Gastroesophageal sphincter (tissue), 4 donors: ENCODE results near the gene DRD4. TPM values are rescaled to one million over a fixed set of nuclear protein-coding genes. Genes with fewer than 3 reads are reported as not detected.

Experiments used
- ATAC-seq: fragments of 150-250 bp; one replicate; pipeline ENCODE4 v1.9.1; 2016; ENCODE audit warnings: mild to moderate bottlenecking, moderate library complexity
- H3K27ac ChIP-seq, 4 donors: fragments of 200-600 bp; sonication (generic) in 3 of 4; 1 replicate in 3 of 4; 2 replicates in 1 of 4; pipeline ENCODE4 v1.5.1; 2016 to 2019
- H3K27me3 ChIP-seq: fragments of 200-600 bp; sonication (generic); one replicate; pipeline ENCODE4 v1.5.1; 2019
- H3K36me3 ChIP-seq, 2 donors: fragments of 200-600 bp; sonication (generic); one replicate each; pipeline ENCODE4 v1.5.1; 2019; ENCODE audit warnings: control low read depth in 1 of 2
- H3K4me1 ChIP-seq, 3 donors: fragments of 200-600 bp; sonication (generic); 1 replicate in 2 of 3; 2 replicates in 1 of 3; pipeline ENCODE4 v1.5.1; 2016 to 2019; ENCODE audit warnings: control low read depth in 2 of 3
- H3K4me3 ChIP-seq, 2 donors: fragments of 200-600 bp; sonication (generic); one replicate each; pipeline ENCODE4 v1.5.1; 2019; ENCODE audit warnings: mild to moderate bottlenecking in 1 of 2, moderate library complexity in 1 of 2
- H3K9me3 ChIP-seq, 3 donors: fragments of 200-600 bp; sonication (generic); one replicate each; pipeline ENCODE4 v1.5.1; 2017 to 2019; ENCODE audit warnings: control low read depth in 2 of 3
- EP300 ChIP-seq: sonication (generic); formaldehyde crosslinking; IDR thresholded peaks from one replicate; pipeline ENCODE4 v1.6.1; 2017; ENCODE audit warnings: antibody characterized with exemption, mild to moderate bottlenecking
- POLR2A ChIP-seq, 2 donors: fragments of 450-650 bp; IDR thresholded peaks; one replicate each; pipeline ENCODE4 v1.6.1; 2017; ENCODE audit warnings: antibody characterized with exemption in 2 of 2, mild to moderate bottlenecking in 2 of 2, moderate library complexity in 1 of 2
- POLR2AphosphoS5 ChIP-seq: sonication (generic); formaldehyde crosslinking; IDR thresholded peaks from one replicate; pipeline ENCODE4 v1.6.1; 2017; ENCODE audit warnings: antibody characterized with exemption
- WGBS, 2 donors: methylation state at CpG; one replicate each; pipeline ENCODE4 v1.1.5; 2018; ENCODE audit warnings: low coverage in 1 of 2; 5-methylcytosine and 5-hydroxymethylcytosine counted together
- total RNA-seq, 4 donors: library from RNA; depleted of rRNA; stranded (reverse); fragments of >200 nt; gene quantifications; one replicate each; pipeline ENCODE4 v1.1.0, GENCODE V29; 2016
- TF ChIP-seq, protein P1 (sequence below), 4 experiments: fragments of 200-600 bp in 2 of 4; fragments of 450-650 bp in 2 of 4; sonication (generic) in 1 of 4; IDR thresholded peaks; one replicate each; pipeline ENCODE4 v1.5.1; 2017 to 2019; ENCODE audit warnings: antibody characterized with exemption in 4 of 4, mild to moderate bottlenecking in 2 of 4, moderate library complexity in 2 of 4

DRD4 gene
- total RNA-seq, 4 donors from 2014 or later = 0.27 TPM; not detected in 3

DNA sequence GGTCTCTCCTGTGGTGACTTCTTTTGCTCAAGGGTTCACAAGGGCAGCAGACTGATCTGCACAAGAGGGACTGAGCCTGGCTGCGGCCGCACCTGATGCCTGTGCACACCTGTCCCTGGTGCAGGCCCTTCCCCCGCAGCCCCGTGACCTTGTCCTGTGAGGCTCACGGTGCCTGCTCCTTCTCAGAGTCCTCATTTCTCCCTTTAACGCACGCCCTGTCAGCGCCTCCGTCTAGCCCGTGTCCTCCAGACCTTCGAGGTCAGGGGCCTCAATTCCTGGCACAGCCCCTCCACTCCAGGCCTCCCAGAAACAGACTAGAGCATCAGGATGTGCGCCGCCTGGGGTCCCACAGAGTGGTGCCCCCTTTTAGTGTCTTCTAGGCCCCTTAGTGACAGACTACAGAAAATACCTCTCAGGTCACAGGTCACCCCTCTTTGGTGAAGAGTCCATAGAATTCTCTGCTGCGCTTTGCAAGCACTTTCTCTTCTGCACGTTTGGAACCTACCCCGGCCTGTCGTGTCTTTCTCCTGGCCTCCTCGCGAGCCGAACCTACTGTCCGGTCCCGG, 1.0 kb upstream of the DRD4 start:
- Histone ChIP-seq H3K4me3 (no peak overlapping the region), H3K27ac (no peak overlapping the region), H3K36me3 (peaks cover 0 to 12% of the 10 kb centered on the region in 2 donors), H3K4me1 (peaks cover 0 to 42% (median 11%) of the 10 kb centered on the region in 3 donors), H3K27me3 (peaks cover 43% of the 10 kb centered on the region), H3K9me3 (no peaks in the 10 kb centered on the region)
- ATAC-seq = no peak
- TF ChIP-seq EP300 (no peak), POLR2AphosphoS5 (no peak), POLR2A (IDR thresholded peaks at IDR 0.05) (no peak)
- TF ChIP-seq, protein P1, sequence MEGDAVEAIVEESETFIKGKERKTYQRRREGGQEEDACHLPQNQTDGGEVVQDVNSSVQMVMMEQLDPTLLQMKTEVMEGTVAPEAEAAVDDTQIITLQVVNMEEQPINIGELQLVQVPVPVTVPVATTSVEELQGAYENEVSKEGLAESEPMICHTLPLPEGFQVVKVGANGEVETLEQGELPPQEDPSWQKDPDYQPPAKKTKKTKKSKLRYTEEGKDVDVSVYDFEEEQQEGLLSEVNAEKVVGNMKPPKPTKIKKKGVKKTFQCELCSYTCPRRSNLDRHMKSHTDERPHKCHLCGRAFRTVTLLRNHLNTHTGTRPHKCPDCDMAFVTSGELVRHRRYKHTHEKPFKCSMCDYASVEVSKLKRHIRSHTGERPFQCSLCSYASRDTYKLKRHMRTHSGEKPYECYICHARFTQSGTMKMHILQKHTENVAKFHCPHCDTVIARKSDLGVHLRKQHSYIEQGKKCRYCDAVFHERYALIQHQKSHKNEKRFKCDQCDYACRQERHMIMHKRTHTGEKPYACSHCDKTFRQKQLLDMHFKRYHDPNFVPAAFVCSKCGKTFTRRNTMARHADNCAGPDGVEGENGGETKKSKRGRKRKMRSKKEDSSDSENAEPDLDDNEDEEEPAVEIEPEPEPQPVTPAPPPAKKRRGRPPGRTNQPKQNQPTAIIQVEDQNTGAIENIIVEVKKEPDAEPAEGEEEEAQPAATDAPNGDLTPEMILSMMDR (IDR thresholded peaks at IDR 0.05) = no peak
- 68 to 73% methylated on average over 9 to 10 of the region's 22 CpGs for WGBS, 2 donors

DNA sequence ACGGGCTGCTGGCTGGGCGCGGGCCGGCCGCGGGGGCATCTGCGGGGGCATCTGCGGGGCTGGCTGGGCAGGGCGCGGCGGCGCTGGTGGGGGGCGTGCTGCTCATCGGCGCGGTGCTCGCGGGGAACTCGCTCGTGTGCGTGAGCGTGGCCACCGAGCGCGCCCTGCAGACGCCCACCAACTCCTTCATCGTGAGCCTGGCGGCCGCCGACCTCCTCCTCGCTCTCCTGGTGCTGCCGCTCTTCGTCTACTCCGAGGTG, 194 bp downstream of the DRD4 start:
- ATAC-seq = no peak
- Histone ChIP-seq H3K4me3 (peak overlapping the region in 1 of 2 donors; percentile 45), H3K36me3 (peaks cover 0 to 24% of the 10 kb centered on the region in 2 donors), H3K27ac (no peak overlapping the region), H3K27me3 (peaks cover 43% of the 10 kb centered on the region), H3K9me3 (no peaks in the 10 kb centered on the region), H3K4me1 (peaks cover 0 to 42% (median 11%) of the 10 kb centered on the region in 3 donors)
- TF ChIP-seq EP300 (no peak), POLR2A (IDR thresholded peaks at IDR 0.05) (no peak), POLR2AphosphoS5 (no peak)
- TF ChIP-seq, protein P1 (IDR thresholded peaks at IDR 0.05) = no peak
- WGBS, 2 donors = no CpG with 5 or more reads among the region's 34 CpGs

DNA sequence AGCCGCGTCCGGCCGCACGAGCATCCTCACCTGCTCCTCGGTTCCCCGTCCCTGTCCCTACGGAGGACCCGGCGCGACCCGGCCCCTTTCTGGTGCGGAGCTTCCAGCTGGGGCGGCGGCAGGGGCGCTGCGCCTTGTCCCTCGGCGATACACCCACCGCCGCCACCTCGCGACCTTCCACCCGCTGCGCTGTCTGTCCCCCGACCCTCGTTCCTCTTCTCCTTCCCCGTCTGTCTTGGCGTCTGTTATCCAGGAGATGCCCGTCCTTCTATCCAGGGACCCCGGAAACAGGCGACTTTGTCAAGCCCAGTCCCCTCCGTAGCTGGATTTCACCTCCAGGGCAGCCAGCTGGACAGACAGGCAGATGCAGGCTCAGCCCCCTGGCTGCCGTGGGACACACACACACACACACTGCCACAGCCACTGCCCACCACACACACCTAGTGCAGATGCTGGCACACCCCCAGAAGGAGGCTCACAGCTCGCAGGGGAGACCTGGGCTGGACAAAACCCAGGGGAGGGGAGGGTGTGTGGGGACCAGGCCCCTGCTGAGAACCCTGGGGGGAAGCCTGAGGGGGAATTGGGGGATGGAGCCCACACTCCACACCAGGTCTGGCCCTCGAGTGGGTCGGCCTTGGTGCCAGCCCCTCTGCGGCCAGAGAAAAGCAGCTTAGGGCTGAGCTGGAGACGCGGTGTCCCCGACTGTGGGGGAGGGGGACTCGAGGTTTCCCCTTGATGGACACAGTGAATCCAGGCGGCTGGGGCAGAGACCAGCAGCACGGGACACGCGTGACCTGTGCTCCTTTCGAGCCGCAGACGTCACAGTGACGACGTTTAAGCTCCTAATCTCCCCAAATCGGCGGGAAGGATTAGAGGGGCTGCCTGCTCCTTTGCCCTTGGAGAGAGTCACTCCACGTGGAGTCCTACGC, 788 bp downstream of the DRD4 start:
- Histone ChIP-seq H3K27ac (no peak overlapping the region), H3K27me3 (peaks cover 43% of the 10 kb centered on the region), H3K36me3 (peaks cover 0 to 30% of the 10 kb centered on the region in 2 donors), H3K9me3 (no peaks in the 10 kb centered on the region), H3K4me3 (peak overlapping the region in 1 of 2 donors; percentile 45), H3K4me1 (peaks cover 0 to 42% (median 11%) of the 10 kb centered on the region in 3 donors)
- no peak for TF ChIP-seq POLR2AphosphoS5
- TF ChIP-seq POLR2A (IDR thresholded peaks at IDR 0.05) = no peak
- no peak for TF ChIP-seq EP300
- TF ChIP-seq, protein P1 (IDR thresholded peaks at IDR 0.05) = no peak
- 58 to 67% methylated on average over 31 to 34 of the region's 55 CpGs for WGBS, 2 donors
- no peak for ATAC-seq

DNA sequence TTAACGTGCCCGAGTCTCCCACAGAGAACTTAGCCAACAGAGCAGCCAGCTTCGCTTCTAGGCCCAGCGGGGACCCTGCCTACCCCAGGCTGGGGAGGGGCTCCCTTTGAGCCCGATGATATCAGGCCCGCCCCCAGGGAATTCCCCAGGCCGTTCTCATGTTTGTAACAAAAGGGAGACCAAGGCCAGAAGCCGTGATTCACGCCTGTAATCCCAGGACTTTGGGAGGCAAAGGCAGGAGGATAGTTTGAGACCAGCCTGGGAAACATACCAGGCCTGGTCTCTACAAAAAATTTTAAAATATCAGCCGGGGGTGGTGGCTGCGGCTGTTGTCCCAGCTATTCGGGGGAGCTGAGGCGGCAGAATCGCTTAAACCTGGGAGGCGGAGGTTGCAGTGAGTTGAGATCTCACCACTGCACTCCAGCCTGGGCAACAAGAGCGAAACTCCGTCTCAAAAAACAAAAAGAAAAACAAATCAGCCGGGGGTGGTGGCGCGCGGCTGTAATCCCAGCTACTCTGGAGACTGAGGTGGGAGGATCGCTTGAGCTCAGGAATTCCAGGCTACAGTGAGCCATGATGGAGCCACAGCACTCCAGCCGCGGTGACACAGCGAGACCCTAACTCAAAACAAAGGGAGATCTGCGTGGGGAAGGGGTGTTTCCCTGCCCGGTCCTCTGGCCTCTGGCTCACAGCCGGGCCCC, 1.7 kb downstream of the DRD4 start:
- H3K36me3 ChIP-seq = peaks cover 0 to 39% of the 10 kb centered on the region in 2 donors
- no peaks in the 10 kb centered on the region for H3K9me3 ChIP-seq
- no peak overlapping the region for H3K4me3 ChIP-seq
- no peak for TF ChIP-seq POLR2AphosphoS5
- TF ChIP-seq, protein P1 (IDR thresholded peaks at IDR 0.05) = no peak
- no peak for TF ChIP-seq EP300
- TF ChIP-seq POLR2A (IDR thresholded peaks at IDR 0.05) = no peak
- no peak overlapping the region for H3K27ac ChIP-seq
- H3K4me1 ChIP-seq = peaks cover 0 to 42% (median 11%) of the 10 kb centered on the region in 3 donors
- ATAC-seq = no peak
- H3K27me3 ChIP-seq = peaks cover 43% of the 10 kb centered on the region
- WGBS, 2 donors = 45 to 62% methylated on average over 13 to 18 of the region's 28 CpGs
